Measurements from ENCODE around the gene TTC5. TPM values are rescaled to one million over a fixed set of nuclear protein-coding genes. Genes with fewer than 3 reads are reported as not detected.

TTC5 gene
- total RNA-seq, 1 donor from 2014 or later: 26.1 TPM

DNA sequence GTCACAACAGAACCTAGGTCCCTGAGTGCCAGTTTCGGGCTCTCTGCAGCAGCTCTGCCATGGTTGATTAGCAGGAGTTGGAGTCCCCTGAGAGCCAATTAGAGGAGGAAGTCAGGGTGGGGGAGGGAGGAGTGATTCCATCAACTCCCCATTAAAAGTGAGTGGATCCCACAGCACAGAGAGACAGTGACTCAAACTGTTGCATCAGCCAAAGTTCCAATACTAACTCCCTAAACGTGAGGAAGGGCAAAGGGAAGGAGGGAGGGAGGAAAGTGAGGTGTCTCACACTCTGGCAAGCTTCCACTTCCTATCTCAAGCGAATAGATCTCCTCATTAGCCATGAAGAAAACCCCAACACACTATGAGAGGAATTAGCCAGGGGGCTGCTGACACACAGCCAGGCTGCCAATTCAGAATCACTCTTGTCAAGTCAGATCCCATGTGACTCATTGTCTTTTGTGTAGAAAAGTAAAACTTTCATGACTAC lies 43.1 kb downstream of the TTC5 start:
- no peaks in the 10 kb centered on the region for H3K36me3 ChIP-seq (ENCODE audit: insufficient read depth, low read length)
- Mint-ChIP-seq H3K4me1 (ENCODE audit: low read depth, unreplicated experiment) (peaks cover 10% of the 10 kb centered on the region), H3K27ac (ENCODE audit: unreplicated experiment) (peak overlapping the region; percentile 92), H3K4me3 (ENCODE audit: unreplicated experiment) (no peak overlapping the region), H3K36me3 (ENCODE audit: low read depth, unreplicated experiment) (no peaks in the 10 kb centered on the region), H3K9me3 (ENCODE audit: unreplicated experiment) (no peaks in the 10 kb centered on the region), H3K27me3 (ENCODE audit: low read depth, unreplicated experiment) (no peaks in the 10 kb centered on the region)
- H3K79me2 ChIP-seq (ENCODE audit: insufficient read depth, low read length): no peaks in the 10 kb centered on the region
- no peak overlapping the region for H3K9ac ChIP-seq (ENCODE audit: low read length)
- peaks cover 6% of the 10 kb centered on the region for H3K4me1 ChIP-seq (ENCODE audit: insufficient read depth, low read length)
- no peak overlapping the region for H3K4me3 ChIP-seq (ENCODE audit: insufficient read depth, low read depth, low read length)
- H3K27me3 ChIP-seq (ENCODE audit: insufficient read depth, low read length): no peaks in the 10 kb centered on the region
- H4K20me1 ChIP-seq (ENCODE audit: insufficient read depth, low read length): no peaks in the 10 kb centered on the region
- H3K27ac ChIP-seq (ENCODE audit: low read depth, low read length): no peak overlapping the region
- peak overlapping the region; percentile 8 for H3K4me2 ChIP-seq (ENCODE audit: low read length)
- TF ChIP-seq, protein P1, sequence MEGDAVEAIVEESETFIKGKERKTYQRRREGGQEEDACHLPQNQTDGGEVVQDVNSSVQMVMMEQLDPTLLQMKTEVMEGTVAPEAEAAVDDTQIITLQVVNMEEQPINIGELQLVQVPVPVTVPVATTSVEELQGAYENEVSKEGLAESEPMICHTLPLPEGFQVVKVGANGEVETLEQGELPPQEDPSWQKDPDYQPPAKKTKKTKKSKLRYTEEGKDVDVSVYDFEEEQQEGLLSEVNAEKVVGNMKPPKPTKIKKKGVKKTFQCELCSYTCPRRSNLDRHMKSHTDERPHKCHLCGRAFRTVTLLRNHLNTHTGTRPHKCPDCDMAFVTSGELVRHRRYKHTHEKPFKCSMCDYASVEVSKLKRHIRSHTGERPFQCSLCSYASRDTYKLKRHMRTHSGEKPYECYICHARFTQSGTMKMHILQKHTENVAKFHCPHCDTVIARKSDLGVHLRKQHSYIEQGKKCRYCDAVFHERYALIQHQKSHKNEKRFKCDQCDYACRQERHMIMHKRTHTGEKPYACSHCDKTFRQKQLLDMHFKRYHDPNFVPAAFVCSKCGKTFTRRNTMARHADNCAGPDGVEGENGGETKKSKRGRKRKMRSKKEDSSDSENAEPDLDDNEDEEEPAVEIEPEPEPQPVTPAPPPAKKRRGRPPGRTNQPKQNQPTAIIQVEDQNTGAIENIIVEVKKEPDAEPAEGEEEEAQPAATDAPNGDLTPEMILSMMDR (IDR thresholded peaks at IDR 0.05; ENCODE audit: insufficient read depth, low read depth, low read length): no peak
- TF ChIP-seq EZH2 (IDR thresholded peaks at IDR 0.05; ENCODE audit: insufficient read depth, low read length): no peak
- FAIRE-seq (peak; percentile 20), DNase-seq (ENCODE audit: low read depth) (peak; percentile 0)
- H2AFZ ChIP-seq (ENCODE audit: low read depth, low read length): peak overlapping the region; percentile 39
- no peaks in the 10 kb centered on the region for H3K9me3 ChIP-seq (ENCODE audit: insufficient read depth, low read depth, low read length)

DNA sequence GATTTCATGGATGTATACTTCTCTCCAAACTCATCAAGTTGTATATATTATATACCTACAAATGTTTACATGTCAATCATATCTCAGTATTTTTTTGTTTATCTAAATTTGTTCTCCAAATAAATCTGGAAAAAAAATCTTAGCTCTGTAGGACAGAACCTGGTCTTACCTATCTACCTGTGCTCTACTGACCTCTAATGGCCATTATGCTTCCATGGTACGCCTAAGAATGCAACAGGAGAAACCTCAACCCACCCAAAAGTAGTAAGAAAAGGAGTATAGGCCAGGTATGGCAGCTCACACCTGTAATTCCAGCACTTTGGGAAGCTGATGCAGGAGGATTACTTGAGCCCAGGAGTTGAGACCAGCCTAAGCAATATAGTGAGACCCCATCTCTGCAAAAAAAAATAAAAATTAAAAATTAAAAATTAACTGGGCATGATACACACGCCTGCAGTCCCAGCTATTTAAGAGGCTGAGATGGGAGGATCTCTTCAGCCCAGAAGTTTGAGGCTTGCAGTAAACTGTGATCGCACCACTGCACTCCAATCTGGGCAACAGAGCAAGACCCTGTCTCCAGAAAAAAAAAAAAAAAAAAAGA lies 58.0 kb downstream of the TTC5 start:
- H3K9ac ChIP-seq (ENCODE audit: low read length): no peak overlapping the region
- H3K79me2 ChIP-seq (ENCODE audit: insufficient read depth, low read length): no peaks in the 10 kb centered on the region
- no peaks in the 10 kb centered on the region for H3K27me3 ChIP-seq (ENCODE audit: insufficient read depth, low read length)
- Mint-ChIP-seq H3K36me3 (ENCODE audit: low read depth, unreplicated experiment) (no peaks in the 10 kb centered on the region), H3K4me3 (ENCODE audit: unreplicated experiment) (no peak overlapping the region), H3K9me3 (ENCODE audit: unreplicated experiment) (peaks cover 9% of the 10 kb centered on the region), H3K4me1 (ENCODE audit: low read depth, unreplicated experiment) (no peaks in the 10 kb centered on the region), H3K27ac (ENCODE audit: unreplicated experiment) (no peak overlapping the region), H3K27me3 (ENCODE audit: low read depth, unreplicated experiment) (no peaks in the 10 kb centered on the region)
- no peaks in the 10 kb centered on the region for H3K36me3 ChIP-seq (ENCODE audit: insufficient read depth, low read length)
- H4K20me1 ChIP-seq (ENCODE audit: insufficient read depth, low read length): no peaks in the 10 kb centered on the region
- no peaks in the 10 kb centered on the region for H3K4me1 ChIP-seq (ENCODE audit: insufficient read depth, low read length)
- FAIRE-seq: no peak
- H3K27ac ChIP-seq (ENCODE audit: low read depth, low read length): no peak overlapping the region
- H3K9me3 ChIP-seq (ENCODE audit: insufficient read depth, low read depth, low read length): no peaks in the 10 kb centered on the region
- no peak overlapping the region for H3K4me2 ChIP-seq (ENCODE audit: low read length)
- no peak overlapping the region for H2AFZ ChIP-seq (ENCODE audit: low read depth, low read length)
- no peak for DNase-seq (ENCODE audit: low read depth)
- TF ChIP-seq, protein P1 (IDR thresholded peaks at IDR 0.05; ENCODE audit: insufficient read depth, low read depth, low read length): no peak
- no peak for TF ChIP-seq EZH2 (IDR thresholded peaks at IDR 0.05; ENCODE audit: insufficient read depth, low read length)
- no peak overlapping the region for H3K4me3 ChIP-seq (ENCODE audit: insufficient read depth, low read depth, low read length)

Other genes starting within 250 kb of the TTC5 start
- gene OR4L1, start 245.9 kb downstream of the TTC5 start, total RNA-seq: not detected in 2 replicates
- gene OR4K17, start 195.2 kb downstream of the TTC5 start, total RNA-seq: not detected in 2 replicates
- gene OR4N5, start 167.1 kb downstream of the TTC5 start, total RNA-seq: not detected in 2 replicates
- gene OR11G2, start 115.1 kb downstream of the TTC5 start, total RNA-seq: not detected in 2 replicates
- not detected in 2 replicates for gene OR11H6, start 82.2 kb downstream of the TTC5 start, total RNA-seq
- not detected in 2 replicates for gene OR11H7, start 77.0 kb downstream of the TTC5 start, total RNA-seq
- not detected in 2 replicates for gene OR11H4, start 66.7 kb downstream of the TTC5 start, total RNA-seq
- gene CCNB1IP1, start 27.3 kb upstream of the TTC5 start, total RNA-seq: 78.5 and 89.1 TPM in 2 replicates
- gene PARP2, start 37.7 kb upstream of the TTC5 start, total RNA-seq: 20.9 and 21.5 TPM in 2 replicates
- 21.0 and 28.4 TPM in 2 replicates for gene TEP1, start 107.5 kb upstream of the TTC5 start, total RNA-seq
- gene KLHL33, start 130.2 kb upstream of the TTC5 start, total RNA-seq: 0.07 TPM in 1 of 2 replicates, not detected in the other
- 18.3 and 23.0 TPM in 2 replicates for gene OSGEP, start 148.9 kb upstream of the TTC5 start, total RNA-seq
- 142 and 148 TPM in 2 replicates for gene APEX1, start 149.3 kb upstream of the TTC5 start, total RNA-seq
- 19.5 and 19.8 TPM in 2 replicates for gene PIP4P1, start 155.5 kb upstream of the TTC5 start, total RNA-seq
- gene PNP, start 163.5 kb upstream of the TTC5 start, total RNA-seq: 45.5 and 56.8 TPM in 2 replicates
- gene RNASE10, start 199.6 kb upstream of the TTC5 start, total RNA-seq: 0.34 and 0.43 TPM in 2 replicates